Ovary (tissue), 3 donors: ENCODE data around the gene TTC3.

ENCODE experiments used
- CTCF ChIP-seq, 3 donors: fragments of 450-650 bp in 2 of 3; fragments of 200-600 bp in 1 of 3; IDR thresholded peaks; one replicate each; pipeline versions ENCODE4 v1.5.1 to v1.8.0; 2016 to 2022; ENCODE audit warnings: antibody characterized with exemption in 3 of 3, mild to moderate bottlenecking in 1 of 3
- EP300 ChIP-seq: sonication (generic); formaldehyde crosslinking; IDR thresholded peaks from one replicate; pipeline ENCODE4 v1.6.1; 2017; ENCODE audit warnings: antibody characterized with exemption
- POLR2A ChIP-seq: fragments of 450-650 bp; IDR thresholded peaks from one replicate; pipeline ENCODE4 v1.6.1; 2017; ENCODE audit warnings: antibody characterized with exemption, mild to moderate bottlenecking, moderate library complexity
- donor health status: DM: no; HTN: no; CAD: no.

GRCh38 chr21:37119421-37120218 is 46.6 kb downstream of the TTC3 start:
- TF ChIP-seq CTCF (IDR thresholded peaks at IDR 0.05) (no peak), POLR2A (no peak), EP300 (no peak)
